ENCODE measurements around the gene TFF1. TPM values are rescaled to one million over a fixed set of nuclear protein-coding genes. Genes with fewer than 3 reads are reported as not detected.

Gene TFF1
- total and polyA plus RNA-seq, 2 of the 4 experiments (the other 2 are of a cell fraction): not detected

DNA sequence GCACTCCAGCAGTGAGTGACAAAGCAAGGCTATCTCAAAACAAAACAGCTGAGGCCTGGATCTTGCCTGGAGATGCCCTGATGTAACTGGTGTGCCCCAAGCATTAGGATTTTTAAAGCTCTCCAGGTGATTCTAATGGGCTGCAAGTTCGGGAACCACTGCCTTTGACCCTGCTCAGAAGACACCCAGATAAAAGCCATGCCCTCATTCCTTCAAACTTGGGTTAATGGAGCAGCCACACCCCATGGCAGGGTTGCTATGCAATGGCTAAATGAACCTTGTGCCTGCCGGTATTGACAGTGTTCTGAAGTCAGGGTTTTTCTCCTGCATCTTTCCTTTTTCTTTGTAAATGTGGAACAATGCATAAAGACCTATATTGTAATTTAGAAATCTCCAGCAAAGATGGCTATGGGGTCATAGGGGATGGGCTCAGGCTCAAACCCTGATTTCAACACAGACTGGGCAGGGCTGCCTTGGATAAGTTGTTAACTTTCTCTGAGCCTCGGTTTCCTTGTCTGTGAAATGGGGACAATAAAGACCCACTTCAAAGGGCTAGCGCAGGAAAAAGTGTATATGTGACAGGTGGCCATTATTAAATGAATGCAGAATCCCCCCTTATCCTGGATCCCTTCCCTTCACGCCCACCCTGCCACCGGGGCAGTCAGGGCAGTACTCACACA is 51.6 kb downstream of the TFF1 start:
- CTCF ChIA-PET: interaction anchor here (0.8 kb wide), 1 partner anchor 56 kb away, joined by 3 read pairs; no protein-coding TSS in a partner anchor
- Histone ChIP-seq H2AK5ac (ENCODE audit: low read depth, low read length) (no peak overlapping the region), H3K14ac (replicated peaks; ENCODE audit: low read depth, low read length) (no peak overlapping the region), H3K56ac (ENCODE audit: extremely low read depth, insufficient read depth, low read length) (no peak overlapping the region), H2BK5ac (ENCODE audit: low read depth, low read length, poor library complexity, severe bottlenecking) (no peak overlapping the region), H3K9ac (ENCODE audit: low read depth, low read length) (no peak overlapping the region), H3K9me1 (ENCODE audit: insufficient read depth, low read length) (no peaks in the 10 kb centered on the region), H3K79me1 (ENCODE audit: low read depth in 1 of 2, low read length in 2 of 2) (no peaks in the 10 kb centered on the region), H3K36me3 (ENCODE audit: control insufficient read depth, insufficient read depth, low read length) (no peaks in the 10 kb centered on the region), H3K18ac (ENCODE audit: low read depth, low read length) (no peak overlapping the region), H4K8ac (ENCODE audit: low read depth in 2 of 2, low read length in 2 of 2) (no peak overlapping the region), H3K27me3 (ENCODE audit: control insufficient read depth, insufficient read depth, low read length) (peaks cover 53% of the 10 kb centered on the region; the same call in 1 of the 2 replicates), H2AFZ (replicated peaks; ENCODE audit: low read length, poor library complexity) (peak overlapping the region; percentile 56), H2BK120ac (ENCODE audit: low read depth, low read length) (no peak overlapping the region), H3K9me3 (ENCODE audit: control insufficient read depth, insufficient read depth, low read length) (no peaks in the 10 kb centered on the region), H3K4me3 (ENCODE audit: insufficient read depth, low read depth, low read length) (no peak overlapping the region), H4K91ac (ENCODE audit: insufficient read depth, low read depth, low read length) (no peak overlapping the region), H3K4me1 (ENCODE audit: control insufficient read depth, insufficient read depth, low read length) (no peaks in the 10 kb centered on the region), H3K27ac (ENCODE audit: insufficient read depth, low read length) (no peak overlapping the region), H4K5ac (ENCODE audit: low read depth, low read length) (no peak overlapping the region), H3K4me2 (ENCODE audit: low read depth, low read length) (no peak overlapping the region), H2AK9ac (replicated peaks; ENCODE audit: low read depth, low read length, poor library complexity) (no peak overlapping the region), H3K4ac (ENCODE audit: low read depth, low read length) (no peak overlapping the region), H2BK20ac (ENCODE audit: low read depth, low read length) (no peak overlapping the region), H4K20me1 (ENCODE audit: insufficient read depth, low read length) (no peaks in the 10 kb centered on the region; the same call in 1 of the 2 replicates), H2BK15ac (ENCODE audit: low read depth, low read length) (no peak overlapping the region), H3K23ac (ENCODE audit: low read depth, low read length) (no peak overlapping the region)
- in situ Hi-C loops (cut with MboI; ENCODE audit: low sequenced_read_pairs): no loop called here
- no TSS peak for BruUV-seq (replicated peaks)
- TF ChIP-seq MAZ (IDR thresholded peaks at IDR 0.05; ENCODE audit: borderline replicate concordance, low read depth, low read length) (no peak), RAD21 (IDR thresholded peaks at IDR 0.05; ENCODE audit: low read length) (no peak), POLR2A (IDR thresholded peaks at IDR 0.05; ENCODE audit: low read depth, low read length) (no peak), FOS (IDR thresholded peaks at IDR 0.05; ENCODE audit: low read depth, low read length) (no peak), RFX5 (IDR thresholded peaks at IDR 0.05; ENCODE audit: low read depth, low read length) (no peak), SMC3 (IDR thresholded peaks at IDR 0.05; ENCODE audit: low read depth, low read length) (no peak)
- dilution Hi-C loops (cut with HindIII; ENCODE audit: low sequenced_read_pairs, unreplicated experiment): no loop called here
- DNase-seq (no peak), ATAC-seq (ENCODE audit: low read depth) (no peak)
- POLR2A ChIA-PET (ENCODE audit: unreplicated experiment): no interaction called here
- intact Hi-C loops (cut with micrococcal nuclease): no loop called here
- 100% methylated on average over 2 of the region's 6 CpGs; no CpG with 5 or more reads in 1 of the 2 experiments for WGBS, 2 experiments (ENCODE audit: extremely low coverage in 2 of 2, insufficient read length in 1 of 2)
